ENCODE data around the gene CENPL. TPM values are rescaled to one million over a fixed set of nuclear protein-coding genes. Genes with fewer than 3 reads are reported as not detected.

CENPL gene
- total and polyA plus RNA-seq, 9 of the 15 experiments (the other 6 are each of a cell fraction or from before 2014, with no cell fraction given): 33.0 to 52.7 (median 39.7) TPM

GRCh38 chr1:173868266-173869020 lies 43.8 kb upstream of the CENPL start, which contains the start of gene ZBTB37 (continued):
- no peak for TF ChIP-seq RNF219 (CRISPR knock-in tag; IDR thresholded peaks at IDR 0.05)
- no peak for TF ChIP-seq MBD1 (CRISPR knock-in tag; IDR thresholded peaks at IDR 0.05)
- no peak for TF ChIP-seq ZNF324 (CRISPR knock-in tag; IDR thresholded peaks at IDR 0.05)
- TF ChIP-seq, protein P1, sequence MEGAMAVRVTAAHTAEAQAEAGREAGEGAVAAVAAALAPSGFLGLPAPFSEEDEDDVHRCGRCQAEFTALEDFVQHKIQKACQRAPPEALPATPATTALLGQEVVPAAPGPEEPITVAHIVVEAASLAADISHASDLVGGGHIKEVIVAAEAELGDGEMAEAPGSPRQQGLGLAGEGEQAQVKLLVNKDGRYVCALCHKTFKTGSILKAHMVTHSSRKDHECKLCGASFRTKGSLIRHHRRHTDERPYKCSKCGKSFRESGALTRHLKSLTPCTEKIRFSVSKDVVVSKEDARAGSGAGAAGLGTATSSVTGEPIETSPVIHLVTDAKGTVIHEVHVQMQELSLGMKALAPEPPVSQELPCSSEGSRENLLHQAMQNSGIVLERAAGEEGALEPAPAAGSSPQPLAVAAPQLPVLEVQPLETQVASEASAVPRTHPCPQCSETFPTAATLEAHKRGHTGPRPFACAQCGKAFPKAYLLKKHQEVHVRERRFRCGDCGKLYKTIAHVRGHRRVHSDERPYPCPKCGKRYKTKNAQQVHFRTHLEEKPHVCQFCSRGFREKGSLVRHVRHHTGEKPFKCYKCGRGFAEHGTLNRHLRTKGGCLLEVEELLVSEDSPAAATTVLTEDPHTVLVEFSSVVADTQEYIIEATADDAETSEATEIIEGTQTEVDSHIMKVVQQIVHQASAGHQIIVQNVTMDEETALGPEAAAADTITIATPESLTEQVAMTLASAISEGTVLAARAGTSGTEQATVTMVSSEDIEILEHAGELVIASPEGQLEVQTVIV (CRISPR knock-in tag; IDR thresholded peaks at IDR 0.05; ENCODE audit: borderline replicate concordance): no peak
- TF ChIP-seq HDAC1 (IDR thresholded peaks at IDR 0.05): peak in 1 of 2 experiments; percentile 94; a peak in 2 of 4 replicates
- TF ChIP-seq HNRNPK (IDR thresholded peaks at IDR 0.05; ENCODE audit: low read depth, low read length, poor library complexity, severe bottlenecking): no peak
- TF ChIP-seq, protein P2, sequence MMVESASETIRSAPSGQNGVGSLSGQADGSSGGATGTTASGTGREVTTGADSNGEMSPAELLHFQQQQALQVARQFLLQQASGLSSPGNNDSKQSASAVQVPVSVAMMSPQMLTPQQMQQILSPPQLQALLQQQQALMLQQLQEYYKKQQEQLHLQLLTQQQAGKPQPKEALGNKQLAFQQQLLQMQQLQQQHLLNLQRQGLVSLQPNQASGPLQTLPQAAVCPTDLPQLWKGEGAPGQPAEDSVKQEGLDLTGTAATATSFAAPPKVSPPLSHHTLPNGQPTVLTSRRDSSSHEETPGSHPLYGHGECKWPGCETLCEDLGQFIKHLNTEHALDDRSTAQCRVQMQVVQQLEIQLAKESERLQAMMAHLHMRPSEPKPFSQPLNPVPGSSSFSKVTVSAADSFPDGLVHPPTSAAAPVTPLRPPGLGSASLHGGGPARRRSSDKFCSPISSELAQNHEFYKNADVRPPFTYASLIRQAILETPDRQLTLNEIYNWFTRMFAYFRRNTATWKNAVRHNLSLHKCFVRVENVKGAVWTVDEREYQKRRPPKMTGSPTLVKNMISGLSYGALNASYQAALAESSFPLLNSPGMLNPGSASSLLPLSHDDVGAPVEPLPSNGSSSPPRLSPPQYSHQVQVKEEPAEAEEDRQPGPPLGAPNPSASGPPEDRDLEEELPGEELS (CRISPR knock-in tag; IDR thresholded peaks at IDR 0.05; ENCODE audit: borderline replicate concordance): no peak
- TF ChIP-seq EP300 (IDR thresholded peaks at IDR 0.05; ENCODE audit: low read length): peak; percentile 5; the same call in 1 of the 2 replicates
- TF ChIP-seq NFE2L1 (tag; IDR thresholded peaks at IDR 0.05; ENCODE audit: borderline replicate concordance, low read depth): no peak
- no peak for TF ChIP-seq ZNF431 (CRISPR knock-in tag; IDR thresholded peaks at IDR 0.05)
- TF ChIP-seq, protein P3, sequence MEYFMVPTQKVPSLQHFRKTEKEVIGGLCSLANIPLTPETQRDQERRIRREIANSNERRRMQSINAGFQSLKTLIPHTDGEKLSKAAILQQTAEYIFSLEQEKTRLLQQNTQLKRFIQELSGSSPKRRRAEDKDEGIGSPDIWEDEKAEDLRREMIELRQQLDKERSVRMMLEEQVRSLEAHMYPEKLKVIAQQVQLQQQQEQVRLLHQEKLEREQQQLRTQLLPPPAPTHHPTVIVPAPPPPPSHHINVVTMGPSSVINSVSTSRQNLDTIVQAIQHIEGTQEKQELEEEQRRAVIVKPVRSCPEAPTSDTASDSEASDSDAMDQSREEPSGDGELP (CRISPR knock-in tag; IDR thresholded peaks at IDR 0.05; ENCODE audit: borderline replicate concordance): peak; percentile 89
- TF ChIP-seq IFI16 (CRISPR knock-in tag; IDR thresholded peaks at IDR 0.05): no peak
- 0 out of 2 replicates have a peak, but pooled peaks have one; percentile 42 for TF ChIP-seq SUPT5H (IDR thresholded peaks at IDR 0.05)
- TF ChIP-seq, protein P4, sequence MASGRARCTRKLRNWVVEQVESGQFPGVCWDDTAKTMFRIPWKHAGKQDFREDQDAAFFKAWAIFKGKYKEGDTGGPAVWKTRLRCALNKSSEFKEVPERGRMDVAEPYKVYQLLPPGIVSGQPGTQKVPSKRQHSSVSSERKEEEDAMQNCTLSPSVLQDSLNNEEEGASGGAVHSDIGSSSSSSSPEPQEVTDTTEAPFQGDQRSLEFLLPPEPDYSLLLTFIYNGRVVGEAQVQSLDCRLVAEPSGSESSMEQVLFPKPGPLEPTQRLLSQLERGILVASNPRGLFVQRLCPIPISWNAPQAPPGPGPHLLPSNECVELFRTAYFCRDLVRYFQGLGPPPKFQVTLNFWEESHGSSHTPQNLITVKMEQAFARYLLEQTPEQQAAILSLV (tag; IDR thresholded peaks at IDR 0.05): no peak
- no peak for TF ChIP-seq CEBPG (CRISPR knock-in tag; IDR thresholded peaks at IDR 0.05)
- TF ChIP-seq CEBPG (tag; conservative IDR thresholded peaks at IDR 0.05 in 1 of 2, IDR thresholded peaks at IDR 0.05 in 1 of 2): no peak
